ENCODE data around the gene WNT7B. TPM values are rescaled to one million over a fixed set of nuclear protein-coding genes. Genes with fewer than 3 reads are reported as not detected.

Gene WNT7B
- total RNA-seq, 2 donors from 2014 or later, result not detected

DNA sequence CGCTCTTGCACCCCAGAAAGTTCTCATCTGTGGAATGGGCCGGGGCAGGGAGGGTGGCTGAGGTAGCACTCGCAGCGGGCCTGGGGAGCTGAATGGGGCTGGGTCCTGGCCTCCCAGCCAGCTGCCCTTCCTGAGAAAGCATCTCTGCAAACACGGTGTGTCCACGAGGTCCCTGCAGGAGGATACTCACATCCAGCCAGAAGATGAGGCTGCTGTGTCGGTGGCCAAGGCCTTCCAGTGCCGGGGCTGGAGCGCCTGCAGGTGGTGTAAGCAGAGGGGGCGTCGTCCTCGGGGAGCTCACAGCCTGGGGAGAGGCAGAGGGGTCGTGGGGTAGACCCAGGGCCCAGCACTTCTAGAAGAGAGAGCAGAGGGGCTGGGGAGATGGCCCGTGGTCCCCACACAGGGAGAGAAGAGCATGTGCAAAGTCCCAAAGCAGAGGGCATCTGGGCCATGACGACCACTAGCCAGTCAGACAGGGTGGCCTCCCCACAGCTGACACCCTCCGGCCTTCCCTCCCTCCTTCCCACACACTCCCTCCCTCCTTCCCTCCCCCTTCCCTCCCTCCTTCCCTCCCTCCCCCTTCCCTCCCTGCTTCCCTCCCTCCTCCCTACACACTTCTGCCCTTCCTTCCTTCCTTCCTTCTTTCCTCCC is 97.9 kb downstream of the WNT7B start:
- ATAC-seq (no peak), DNase-seq (ENCODE audit: low spot score) (no peak)
- H3K27me3 Mint-ChIP-seq, result peaks cover 20 to 29% of the 10 kb centered on the region in 2 donors
- no peak overlapping the region for H3K27ac Mint-ChIP-seq
- no peaks in the 10 kb centered on the region for H3K36me3 Mint-ChIP-seq
- H3K9me3 Mint-ChIP-seq, result no peaks in the 10 kb centered on the region
- H3K4me1 Mint-ChIP-seq (ENCODE audit: low read depth in 2 of 2), result no peaks in the 10 kb centered on the region
- H3K4me3 Mint-ChIP-seq, result no peak overlapping the region

DNA sequence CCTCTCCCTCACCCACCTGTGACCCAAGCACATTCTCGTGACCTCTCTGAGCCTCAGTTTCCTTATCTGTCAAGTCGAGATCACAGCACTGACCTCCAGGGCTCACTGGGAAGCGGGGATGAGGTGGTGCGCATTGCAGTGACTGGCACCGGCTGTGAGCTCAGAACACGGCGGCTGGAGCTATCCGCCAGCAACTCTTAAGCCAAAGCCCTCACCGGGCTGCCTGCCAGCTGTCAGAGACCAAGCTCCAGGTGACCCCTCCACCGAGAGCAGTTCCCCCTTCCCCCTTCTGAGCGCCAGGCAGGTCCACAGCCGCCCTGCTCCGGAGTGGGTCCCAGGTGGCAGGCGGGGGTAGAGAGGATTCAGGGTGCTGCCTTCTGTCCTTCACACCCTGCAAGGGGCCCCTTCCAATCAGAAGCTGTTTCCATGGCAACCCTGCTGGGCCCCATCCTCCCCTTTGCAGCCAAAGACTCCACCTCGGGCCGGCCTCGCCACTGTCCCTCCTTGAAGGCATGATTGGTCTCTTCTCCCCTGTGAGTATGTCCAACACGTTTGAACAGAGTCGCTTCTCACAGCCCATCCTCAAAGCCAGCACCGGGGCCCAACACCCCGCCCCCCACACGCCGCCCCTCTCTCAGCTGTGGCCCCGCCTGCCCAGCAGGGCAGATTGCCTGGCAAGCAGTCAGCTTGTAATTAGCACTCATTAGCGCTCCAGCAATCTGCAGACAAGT is 98.7 kb downstream of the WNT7B start:
- Mint-ChIP-seq H3K9me3 (no peaks in the 10 kb centered on the region), H3K4me1 (ENCODE audit: low read depth in 2 of 2) (no peaks in the 10 kb centered on the region), H3K27ac (no peak overlapping the region), H3K36me3 (no peaks in the 10 kb centered on the region), H3K4me3 (no peak overlapping the region), H3K27me3 (peaks cover 20 to 27% of the 10 kb centered on the region in 2 donors)
- ATAC-seq (no peak), DNase-seq (ENCODE audit: low spot score) (no peak)

DNA sequence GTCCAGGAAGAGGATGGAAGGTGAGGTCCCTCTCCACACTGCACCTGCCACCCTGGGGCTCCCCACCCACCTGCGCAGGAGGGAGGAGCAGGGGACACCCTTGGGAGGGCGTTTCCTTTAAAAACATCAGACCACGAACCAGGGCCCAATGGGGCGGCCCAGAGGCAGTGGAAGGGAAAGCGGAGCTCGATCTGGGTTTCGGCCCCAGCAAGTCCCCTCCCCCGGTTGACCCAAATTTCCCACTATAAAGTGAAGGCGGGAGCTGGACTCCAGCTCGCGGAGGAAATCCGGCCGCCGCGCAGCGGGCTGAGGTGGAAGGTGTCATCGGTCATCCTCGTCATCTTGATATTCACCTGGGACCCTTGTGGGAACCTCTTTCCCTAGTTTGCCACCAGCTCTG is 99.3 kb downstream of the WNT7B start:
- peaks cover 4% of the 10 kb centered on the region for H3K36me3 Mint-ChIP-seq
- DNase-seq (ENCODE audit: low spot score) (no peak), ATAC-seq (no peak)
- no peak overlapping the region for H3K4me3 Mint-ChIP-seq
- no peak overlapping the region for H3K27ac Mint-ChIP-seq
- H3K27me3 Mint-ChIP-seq, result peaks cover 24 to 31% of the 10 kb centered on the region in 2 donors
- H3K9me3 Mint-ChIP-seq, result peaks cover 4% of the 10 kb centered on the region
- no peaks in the 10 kb centered on the region for H3K4me1 Mint-ChIP-seq (ENCODE audit: low read depth in 2 of 2)

DNA sequence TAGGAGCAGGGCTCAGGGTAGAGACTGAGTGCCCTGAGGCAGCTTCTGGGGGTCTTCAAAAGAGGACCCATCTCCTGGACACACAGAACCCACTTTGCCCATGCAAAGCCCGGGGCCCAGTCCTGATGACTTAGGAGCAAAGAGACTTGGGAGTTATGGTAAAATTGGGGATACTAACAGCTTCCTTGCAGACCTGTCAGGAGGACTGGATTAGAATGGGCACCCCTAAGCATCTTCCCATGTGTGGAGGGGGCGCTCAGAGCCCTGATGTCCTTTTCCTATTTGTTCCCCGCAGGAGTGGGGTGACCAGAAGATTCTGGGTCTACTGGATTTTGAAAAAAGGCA is 100.0 kb downstream of the WNT7B start:
- H3K27me3 Mint-ChIP-seq, result peaks cover 27 to 29% of the 10 kb centered on the region in 2 donors
- no peaks in the 10 kb centered on the region for H3K4me1 Mint-ChIP-seq (ENCODE audit: low read depth in 2 of 2)
- ATAC-seq, result no peak
- no peak overlapping the region for H3K4me3 Mint-ChIP-seq
- peaks cover 5% of the 10 kb centered on the region for H3K9me3 Mint-ChIP-seq
- DNase-seq (ENCODE audit: low spot score), result no peak
- H3K36me3 Mint-ChIP-seq, result peaks cover 6% of the 10 kb centered on the region
- no peak overlapping the region for H3K27ac Mint-ChIP-seq

GRCh38 chr22:45876136-45877035 is 100.6 kb downstream of the WNT7B start:
- no peak overlapping the region for H3K4me3 Mint-ChIP-seq
- H3K27me3 Mint-ChIP-seq, result peaks cover 27 to 29% of the 10 kb centered on the region in 2 donors
- no peak overlapping the region for H3K27ac Mint-ChIP-seq
- H3K36me3 Mint-ChIP-seq, result peaks cover 6% of the 10 kb centered on the region
- DNase-seq (ENCODE audit: low spot score) (no peak), ATAC-seq (no peak)
- H3K9me3 Mint-ChIP-seq, result peaks cover 5% of the 10 kb centered on the region
- no peaks in the 10 kb centered on the region for H3K4me1 Mint-ChIP-seq (ENCODE audit: low read depth in 2 of 2)

DNA sequence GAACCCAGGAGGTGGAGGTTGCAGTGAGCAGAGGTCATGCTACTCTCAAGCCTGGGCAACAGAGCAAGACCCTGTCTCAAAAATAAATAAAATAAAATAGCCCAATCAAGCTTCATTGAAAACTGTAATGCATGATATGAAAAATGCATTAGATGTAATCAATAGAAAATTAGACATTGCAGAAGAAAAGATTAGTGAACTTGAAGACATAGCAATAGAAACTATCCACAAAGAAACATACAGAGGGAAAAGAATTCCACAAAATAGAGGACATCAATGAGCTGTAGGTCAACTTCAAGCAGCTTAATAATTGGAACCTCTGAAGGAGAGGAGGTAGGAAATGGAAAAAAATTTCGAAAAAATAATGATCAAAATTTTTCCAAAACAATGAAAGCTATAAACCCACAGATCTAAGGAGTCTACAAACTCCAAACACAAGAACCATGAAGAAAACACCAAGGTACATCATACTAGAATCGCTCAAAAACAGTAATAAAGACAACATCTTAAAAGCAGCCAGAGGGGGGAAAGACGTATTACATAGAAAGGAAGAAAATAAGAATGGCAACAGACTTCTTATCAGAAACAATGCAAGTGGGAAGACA is 104.2 kb downstream of the WNT7B start:
- ATAC-seq, result no peak

GRCh38 chr22:45871721-45872120 is 105.2 kb downstream of the WNT7B start:
- no peak for DNase-seq (ENCODE audit: low spot score)
- peaks cover 29 to 31% of the 10 kb centered on the region in 2 donors for H3K27me3 Mint-ChIP-seq
- no peak overlapping the region for H3K4me3 Mint-ChIP-seq
- peaks cover 0 to 9% of the 10 kb centered on the region in 2 donors for H3K4me1 Mint-ChIP-seq (ENCODE audit: low read depth in 2 of 2)
- H3K36me3 Mint-ChIP-seq, result peaks cover 6% of the 10 kb centered on the region
- no peak overlapping the region for H3K27ac Mint-ChIP-seq
- peaks cover 5% of the 10 kb centered on the region for H3K9me3 Mint-ChIP-seq
- no peak for ATAC-seq

More for the DNA sequence above, 104.2 kb downstream of the WNT7B start:
- peaks cover 0 to 9% of the 10 kb centered on the region in 2 donors for H3K4me1 Mint-ChIP-seq (ENCODE audit: low read depth in 2 of 2)
- H3K9me3 Mint-ChIP-seq, result peaks cover 5% of the 10 kb centered on the region
- H3K36me3 Mint-ChIP-seq, result peaks cover 6% of the 10 kb centered on the region
- H3K27ac Mint-ChIP-seq, result no peak overlapping the region
- DNase-seq (ENCODE audit: low spot score), result no peak
- peaks cover 27 to 32% of the 10 kb centered on the region in 2 donors for H3K27me3 Mint-ChIP-seq
- no peak overlapping the region for H3K4me3 Mint-ChIP-seq

Other genes with a start within 250 kb of the WNT7B start
- 10 to 100 TPM; 31.7 to 36.1 TPM for gene PPARA, start 173.4 kb upstream of the WNT7B start, total RNA-seq

Data from natural killer cell treated with Interleukin-12 subunit alpha and Interleukin-12 subunit beta and Interleukin-15 and Interleukin-18, amount 100 ng/mL, for 72 hours (primary cell).